NCI-H1694 treated with DMSO at 0.1 percent for 48 hours (cell line): Measurements from ENCODE around the gene SPDYE4.

Experiments used
- DNase-seq: peaks from one replicate; lab custom pipeline; 2025; lab: John Stamatoyannopoulos, UW

Gene SPDYE4

GRCh38 chr17:8785547-8786413 is 27.4 kb upstream of the SPDYE4 start:
- DNase-seq, result peak; percentile 40

GRCh38 chr17:8782176-8782575 is 23.8 kb upstream of the SPDYE4 start:
- no peak for DNase-seq

GRCh38 chr17:8781776-8782175 is 23.4 kb upstream of the SPDYE4 start:
- DNase-seq, result no peak

- DNase-seq, result no peak
These were observed 18.5 kb upstream of the SPDYE4 start for GRCh38 chr17:8776881-8777280.

- no peak for DNase-seq
These were observed 17.9 kb upstream of the SPDYE4 start for GRCh38 chr17:8776248-8776647.

GRCh38 chr17:8766731-8767130 is 8.4 kb upstream of the SPDYE4 start:
- DNase-seq, result no peak

- no peak for DNase-seq
These were observed 3.7 kb upstream of the SPDYE4 start for GRCh38 chr17:8762012-8762411.

GRCh38 chr17:8757189-8757588 is 1.2 kb downstream of the SPDYE4 start:
- DNase-seq, result no peak

GRCh38 chr17:8755590-8756255 is 2.6 kb downstream of the SPDYE4 start:
- no peak for DNase-seq

- DNase-seq, result no peak
These were observed 3.5 kb downstream of the SPDYE4 start for GRCh38 chr17:8754890-8755289.

GRCh38 chr17:8753976-8754440 is 4.3 kb downstream of the SPDYE4 start:
- no peak for DNase-seq

GRCh38 chr17:8753136-8753975 is 5.0 kb downstream of the SPDYE4 start:
- DNase-seq, result no peak

- DNase-seq, result no peak
These were observed 8.7 kb downstream of the SPDYE4 start for GRCh38 chr17:8749616-8750015.

- no peak for DNase-seq
These were observed 10.6 kb downstream of the SPDYE4 start for GRCh38 chr17:8747742-8748141.

- no peak for DNase-seq
These were observed 11.7 kb downstream of the SPDYE4 start for GRCh38 chr17:8746501-8747236.

GRCh38 chr17:8745586-8746500 is 12.5 kb downstream of the SPDYE4 start:
- DNase-seq, result no peak

GRCh38 chr17:8744086-8744785 is 14.1 kb downstream of the SPDYE4 start:
- DNase-seq, result no peak

GRCh38 chr17:8742819-8743218 is 15.5 kb downstream of the SPDYE4 start:
- DNase-seq, result no peak

GRCh38 chr17:8742274-8742673 is 16.1 kb downstream of the SPDYE4 start:
- no peak for DNase-seq

GRCh38 chr17:8741771-8742170 is 16.6 kb downstream of the SPDYE4 start:
- no peak for DNase-seq
